Ishikawa (cell line): ENCODE data around the gene MTNR1B.

ENCODE experiments used
- CEBPB ChIP-seq: IDR thresholded peaks from 2 replicates; pipeline ENCODE4 v1.6.1; 2012
- CREB1 ChIP-seq: IDR thresholded peaks from 2 replicates; pipeline ENCODE4 v1.6.1; 2012; ENCODE audit warnings: low read depth
- EP300 ChIP-seq: IDR thresholded peaks from 2 replicates; pipeline ENCODE4 v1.6.1; 2012; ENCODE audit warnings: borderline replicate concordance
- FOXM1 ChIP-seq: IDR thresholded peaks from 2 replicates; pipeline ENCODE4 v1.6.1; 2012; ENCODE audit warnings: low read depth, borderline replicate concordance
- NFIC ChIP-seq: IDR thresholded peaks from 2 replicates; pipeline ENCODE4 v1.6.1; 2012
- REST ChIP-seq: IDR thresholded peaks from 2 replicates; pipeline ENCODE4 v1.6.1; 2012; ENCODE audit warnings: low read depth, mild to moderate bottlenecking
- TAF1 ChIP-seq: IDR thresholded peaks from 2 replicates; pipeline ENCODE4 v1.6.1; 2012; ENCODE audit warnings: low read depth, mild to moderate bottlenecking
- TCF12 ChIP-seq: IDR thresholded peaks from 2 replicates; pipeline ENCODE4 v1.6.1; 2012; ENCODE audit warnings: low read depth
- USF1 ChIP-seq: IDR thresholded peaks from 2 replicates; pipeline ENCODE4 v1.6.1; 2012
- YY1 ChIP-seq: IDR thresholded peaks from 2 replicates; pipeline ENCODE4 v1.6.1; 2012; ENCODE audit warnings: low read depth
- ZBTB7A ChIP-seq: IDR thresholded peaks from 2 replicates; pipeline ENCODE4 v1.6.1; 2012; ENCODE audit warnings: low read depth

- no peak for TF ChIP-seq YY1
- no peak for TF ChIP-seq CEBPB
- no peak for TF ChIP-seq REST
- no peak for TF ChIP-seq FOXM1
- no peak for TF ChIP-seq ZBTB7A
- TF ChIP-seq TAF1 = no peak
- no peak for TF ChIP-seq CREB1
- no peak for TF ChIP-seq EP300
- no peak for TF ChIP-seq NFIC
- TF ChIP-seq USF1 = no peak
- TF ChIP-seq TCF12 = no peak
Observed at GRCh38 chr11:92931746-92932422, 37.6 kb upstream of the MTNR1B start.
